ENCODE results near the gene CASP8AP2. TPM values are rescaled to one million over a fixed set of nuclear protein-coding genes. Genes with fewer than 3 reads are reported as not detected.

The CASP8AP2 gene
- total and polyA plus RNA-seq, 2 of the 13 experiments (the other 11 are each of a cell fraction or from before 2014, with no cell fraction given) = 5.7 to 13.5 TPM

DNA sequence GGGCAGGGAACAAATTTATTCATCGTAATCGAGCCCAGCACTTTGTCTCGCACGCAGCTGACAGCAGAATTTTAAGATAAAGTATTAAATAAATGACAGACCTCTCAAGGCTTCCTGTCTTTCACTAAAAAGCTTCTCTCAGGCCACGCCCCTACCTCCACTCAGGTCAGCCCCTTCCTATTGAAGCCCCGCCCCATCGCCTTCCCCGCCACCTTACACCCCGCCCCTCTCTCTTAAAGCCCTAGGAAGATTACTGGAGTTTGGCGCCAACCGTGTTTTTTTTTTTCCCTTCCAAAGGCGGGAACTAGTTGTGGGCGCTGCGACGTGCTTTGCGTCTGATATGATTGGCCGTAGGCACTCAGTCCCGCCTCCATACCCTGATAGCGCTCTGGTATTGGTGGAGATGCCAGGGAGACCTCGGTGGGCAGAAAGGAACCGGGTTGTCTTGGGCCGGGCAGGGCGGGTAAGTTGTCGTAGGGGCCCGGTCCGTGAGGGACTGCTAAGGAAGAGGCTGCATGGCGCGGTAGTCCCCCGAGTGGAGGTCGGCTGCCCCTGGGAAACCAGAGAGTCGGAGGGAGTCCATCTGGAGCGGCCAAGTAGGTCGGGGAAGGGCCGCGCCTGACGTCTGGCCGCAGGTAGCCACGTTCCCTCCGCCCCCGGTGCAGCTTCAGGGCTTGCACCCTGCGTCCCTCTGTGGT is at the start of gene CASP8AP2 (continued):
- TF ChIP-seq, protein P1, sequence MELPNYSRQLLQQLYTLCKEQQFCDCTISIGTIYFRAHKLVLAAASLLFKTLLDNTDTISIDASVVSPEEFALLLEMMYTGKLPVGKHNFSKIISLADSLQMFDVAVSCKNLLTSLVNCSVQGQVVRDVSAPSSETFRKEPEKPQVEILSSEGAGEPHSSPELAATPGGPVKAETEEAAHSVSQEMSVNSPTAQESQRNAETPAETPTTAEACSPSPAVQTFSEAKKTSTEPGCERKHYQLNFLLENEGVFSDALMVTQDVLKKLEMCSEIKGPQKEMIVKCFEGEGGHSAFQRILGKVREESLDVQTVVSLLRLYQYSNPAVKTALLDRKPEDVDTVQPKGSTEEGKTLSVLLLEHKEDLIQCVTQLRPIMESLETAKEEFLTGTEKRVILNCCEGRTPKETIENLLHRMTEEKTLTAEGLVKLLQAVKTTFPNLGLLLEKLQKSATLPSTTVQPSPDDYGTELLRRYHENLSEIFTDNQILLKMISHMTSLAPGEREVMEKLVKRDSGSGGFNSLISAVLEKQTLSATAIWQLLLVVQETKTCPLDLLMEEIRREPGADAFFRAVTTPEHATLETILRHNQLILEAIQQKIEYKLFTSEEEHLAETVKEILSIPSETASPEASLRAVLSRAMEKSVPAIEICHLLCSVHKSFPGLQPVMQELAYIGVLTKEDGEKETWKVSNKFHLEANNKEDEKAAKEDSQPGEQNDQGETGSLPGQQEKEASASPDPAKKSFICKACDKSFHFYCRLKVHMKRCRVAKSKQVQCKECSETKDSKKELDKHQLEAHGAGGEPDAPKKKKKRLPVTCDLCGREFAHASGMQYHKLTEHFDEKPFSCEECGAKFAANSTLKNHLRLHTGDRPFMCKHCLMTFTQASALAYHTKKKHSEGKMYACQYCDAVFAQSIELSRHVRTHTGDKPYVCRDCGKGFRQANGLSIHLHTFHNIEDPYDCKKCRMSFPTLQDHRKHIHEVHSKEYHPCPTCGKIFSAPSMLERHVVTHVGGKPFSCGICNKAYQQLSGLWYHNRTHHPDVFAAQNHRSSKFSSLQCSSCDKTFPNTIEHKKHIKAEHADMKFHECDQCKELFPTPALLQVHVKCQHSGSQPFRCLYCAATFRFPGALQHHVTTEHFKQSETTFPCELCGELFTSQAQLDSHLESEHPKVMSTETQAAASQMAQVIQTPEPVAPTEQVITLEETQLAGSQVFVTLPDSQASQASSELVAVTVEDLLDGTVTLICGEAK (IDR thresholded peaks at IDR 0.05) = no peak
- TF ChIP-seq, protein P1 (CRISPR knock-in tag; IDR thresholded peaks at IDR 0.05) = peak; percentile 45; the same call in 1 of the 2 replicates
- peak; percentile 49 for TF ChIP-seq ZNF883 (CRISPR knock-in tag; IDR thresholded peaks at IDR 0.05; ENCODE audit: not compliant biosample characterization)
- TF ChIP-seq, protein P2, sequence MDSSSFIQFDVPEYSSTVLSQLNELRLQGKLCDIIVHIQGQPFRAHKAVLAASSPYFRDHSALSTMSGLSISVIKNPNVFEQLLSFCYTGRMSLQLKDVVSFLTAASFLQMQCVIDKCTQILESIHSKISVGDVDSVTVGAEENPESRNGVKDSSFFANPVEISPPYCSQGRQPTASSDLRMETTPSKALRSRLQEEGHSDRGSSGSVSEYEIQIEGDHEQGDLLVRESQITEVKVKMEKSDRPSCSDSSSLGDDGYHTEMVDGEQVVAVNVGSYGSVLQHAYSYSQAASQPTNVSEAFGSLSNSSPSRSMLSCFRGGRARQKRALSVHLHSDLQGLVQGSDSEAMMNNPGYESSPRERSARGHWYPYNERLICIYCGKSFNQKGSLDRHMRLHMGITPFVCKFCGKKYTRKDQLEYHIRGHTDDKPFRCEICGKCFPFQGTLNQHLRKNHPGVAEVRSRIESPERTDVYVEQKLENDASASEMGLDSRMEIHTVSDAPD (CRISPR knock-in tag; IDR thresholded peaks at IDR 0.05) = no peak
- TF ChIP-seq, protein P3, sequence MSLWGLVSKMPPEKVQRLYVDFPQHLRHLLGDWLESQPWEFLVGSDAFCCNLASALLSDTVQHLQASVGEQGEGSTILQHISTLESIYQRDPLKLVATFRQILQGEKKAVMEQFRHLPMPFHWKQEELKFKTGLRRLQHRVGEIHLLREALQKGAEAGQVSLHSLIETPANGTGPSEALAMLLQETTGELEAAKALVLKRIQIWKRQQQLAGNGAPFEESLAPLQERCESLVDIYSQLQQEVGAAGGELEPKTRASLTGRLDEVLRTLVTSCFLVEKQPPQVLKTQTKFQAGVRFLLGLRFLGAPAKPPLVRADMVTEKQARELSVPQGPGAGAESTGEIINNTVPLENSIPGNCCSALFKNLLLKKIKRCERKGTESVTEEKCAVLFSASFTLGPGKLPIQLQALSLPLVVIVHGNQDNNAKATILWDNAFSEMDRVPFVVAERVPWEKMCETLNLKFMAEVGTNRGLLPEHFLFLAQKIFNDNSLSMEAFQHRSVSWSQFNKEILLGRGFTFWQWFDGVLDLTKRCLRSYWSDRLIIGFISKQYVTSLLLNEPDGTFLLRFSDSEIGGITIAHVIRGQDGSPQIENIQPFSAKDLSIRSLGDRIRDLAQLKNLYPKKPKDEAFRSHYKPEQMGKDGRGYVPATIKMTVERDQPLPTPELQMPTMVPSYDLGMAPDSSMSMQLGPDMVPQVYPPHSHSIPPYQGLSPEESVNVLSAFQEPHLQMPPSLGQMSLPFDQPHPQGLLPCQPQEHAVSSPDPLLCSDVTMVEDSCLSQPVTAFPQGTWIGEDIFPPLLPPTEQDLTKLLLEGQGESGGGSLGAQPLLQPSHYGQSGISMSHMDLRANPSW (CRISPR knock-in tag; IDR thresholded peaks at IDR 0.05; ENCODE audit: borderline replicate concordance) = 0 out of 2 replicates have a peak, but pooled peaks have one; percentile 23
- TF ChIP-seq, protein P4, sequence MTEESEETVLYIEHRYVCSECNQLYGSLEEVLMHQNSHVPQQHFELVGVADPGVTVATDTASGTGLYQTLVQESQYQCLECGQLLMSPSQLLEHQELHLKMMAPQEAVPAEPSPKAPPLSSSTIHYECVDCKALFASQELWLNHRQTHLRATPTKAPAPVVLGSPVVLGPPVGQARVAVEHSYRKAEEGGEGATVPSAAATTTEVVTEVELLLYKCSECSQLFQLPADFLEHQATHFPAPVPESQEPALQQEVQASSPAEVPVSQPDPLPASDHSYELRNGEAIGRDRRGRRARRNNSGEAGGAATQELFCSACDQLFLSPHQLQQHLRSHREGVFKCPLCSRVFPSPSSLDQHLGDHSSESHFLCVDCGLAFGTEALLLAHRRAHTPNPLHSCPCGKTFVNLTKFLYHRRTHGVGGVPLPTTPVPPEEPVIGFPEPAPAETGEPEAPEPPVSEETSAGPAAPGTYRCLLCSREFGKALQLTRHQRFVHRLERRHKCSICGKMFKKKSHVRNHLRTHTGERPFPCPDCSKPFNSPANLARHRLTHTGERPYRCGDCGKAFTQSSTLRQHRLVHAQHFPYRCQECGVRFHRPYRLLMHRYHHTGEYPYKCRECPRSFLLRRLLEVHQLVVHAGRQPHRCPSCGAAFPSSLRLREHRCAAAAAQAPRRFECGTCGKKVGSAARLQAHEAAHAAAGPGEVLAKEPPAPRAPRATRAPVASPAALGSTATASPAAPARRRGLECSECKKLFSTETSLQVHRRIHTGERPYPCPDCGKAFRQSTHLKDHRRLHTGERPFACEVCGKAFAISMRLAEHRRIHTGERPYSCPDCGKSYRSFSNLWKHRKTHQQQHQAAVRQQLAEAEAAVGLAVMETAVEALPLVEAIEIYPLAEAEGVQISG (CRISPR knock-in tag; IDR thresholded peaks at IDR 0.05) = 0 out of 2 replicates have a peak, but pooled peaks have one; percentile 39
- TF ChIP-seq, protein P5, sequence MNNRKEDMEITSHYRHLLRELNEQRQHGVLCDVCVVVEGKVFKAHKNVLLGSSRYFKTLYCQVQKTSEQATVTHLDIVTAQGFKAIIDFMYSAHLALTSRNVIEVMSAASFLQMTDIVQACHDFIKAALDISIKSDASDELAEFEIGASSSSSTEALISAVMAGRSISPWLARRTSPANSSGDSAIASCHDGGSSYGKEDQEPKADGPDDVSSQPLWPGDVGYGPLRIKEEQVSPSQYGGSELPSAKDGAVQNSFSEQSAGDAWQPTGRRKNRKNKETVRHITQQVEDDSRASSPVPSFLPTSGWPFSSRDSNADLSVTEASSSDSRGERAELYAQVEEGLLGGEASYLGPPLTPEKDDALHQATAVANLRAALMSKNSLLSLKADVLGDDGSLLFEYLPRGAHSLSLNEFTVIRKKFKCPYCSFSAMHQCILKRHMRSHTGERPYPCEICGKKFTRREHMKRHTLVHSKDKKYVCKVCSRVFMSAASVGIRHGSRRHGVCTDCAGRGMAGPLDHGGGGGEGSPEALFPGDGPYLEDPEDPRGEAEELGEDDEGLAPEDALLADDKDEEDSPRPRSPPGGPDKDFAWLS (CRISPR knock-in tag; IDR thresholded peaks at IDR 0.05; ENCODE audit: borderline replicate concordance) = no peak
- TF ChIP-seq GZF1 (CRISPR knock-in tag; IDR thresholded peaks at IDR 0.05) = no peak
- peak; percentile 57; the same call in 1 of the 2 replicates for TF ChIP-seq TARDBP (CRISPR knock-in tag; IDR thresholded peaks at IDR 0.05)

All from HepG2 (cell line).